Neuronal stem cell (in vitro differentiated cells): ENCODE results near the gene MICAL2.

Source experiments
- DNase-seq: peaks from one replicate; pipeline ENCODE4 v3.0.0-alpha.2; 2013; ENCODE audit warnings: low spot score
- H2AFZ ChIP-seq: one replicate; pipeline ENCODE4 v1.6.1; 2013; ENCODE audit warnings: mild to moderate bottlenecking, low read length, inconsistent platforms
- H2AK5ac ChIP-seq: 2 replicates; pipeline ENCODE4 v1.6.1; 2013; ENCODE audit warnings: low read depth, mild to moderate bottlenecking, inconsistent platforms, low read length, moderate library complexity, mixed read lengths
- H2BK120ac ChIP-seq: 2 replicates; pipeline ENCODE4 v1.6.1; 2013; ENCODE audit warnings: low read depth, mild to moderate bottlenecking, inconsistent platforms, low read length, moderate library complexity, mixed read lengths
- H2BK12ac ChIP-seq: one replicate; pipeline ENCODE4 v1.6.1; 2013; ENCODE audit warnings: low read length, inconsistent platforms
- H2BK15ac ChIP-seq: 2 replicates; pipeline ENCODE4 v1.6.1; 2013; ENCODE audit warnings: mild to moderate bottlenecking, low read length, inconsistent platforms, mixed read lengths
- H2BK5ac ChIP-seq: one replicate; pipeline ENCODE4 v1.6.1; 2013; ENCODE audit warnings: inconsistent platforms, mild to moderate bottlenecking, low read length, moderate library complexity
- H3K14ac ChIP-seq: one replicate; pipeline ENCODE4 v1.6.1; 2013; ENCODE audit warnings: low read length, inconsistent platforms
- H3K18ac ChIP-seq: 2 replicates; pipeline ENCODE4 v1.6.1; 2013; ENCODE audit warnings: low read length, inconsistent platforms
- H3K23ac ChIP-seq: 2 replicates; pipeline ENCODE4 v1.6.1; 2013; ENCODE audit warnings: low read depth, mild to moderate bottlenecking, mixed read lengths, low read length, inconsistent platforms; ENCODE audit not compliant: poor library complexity
- H3K27ac ChIP-seq: replicated peaks from 3 replicates; pipeline ENCODE4 v1.5.1; 2013; ENCODE audit warnings: low read length, inconsistent platforms
- H3K27me3 ChIP-seq, 3 experiments: 2 replicates each; pipeline ENCODE4 v1.6.1; 2013; ENCODE audit warnings: low read length in 3 of 3, mild to moderate bottlenecking in 2 of 3, inconsistent platforms in 1 of 3, low read depth in 1 of 3, mixed read lengths in 1 of 3, moderate library complexity in 1 of 3; ENCODE audit not compliant: control insufficient read depth in 3 of 3, insufficient read depth in 3 of 3
- H3K36me3 ChIP-seq, 2 donors: replicated peaks in 1 of 2; 2 replicates each; pipeline ENCODE4 v1.6.1; 2013; ENCODE audit warnings: low read length in 2 of 2; ENCODE audit not compliant: control insufficient read depth in 2 of 2, insufficient read depth in 2 of 2
- H3K4ac ChIP-seq: 2 replicates; pipeline ENCODE4 v1.6.1; 2013; ENCODE audit warnings: inconsistent platforms, mild to moderate bottlenecking, low read length, moderate library complexity
- H3K4me1 ChIP-seq, 2 donors: 1 replicate in 1 of 2; 2 replicates in 1 of 2; pipeline ENCODE4 v1.6.1; 2013; ENCODE audit warnings: low read length in 2 of 2, low read depth in 1 of 2; ENCODE audit not compliant: control insufficient read depth in 2 of 2, insufficient read depth in 1 of 2
- H3K4me2 ChIP-seq: one replicate; pipeline ENCODE4 v1.6.1; 2013; ENCODE audit warnings: mild to moderate bottlenecking, low read length, inconsistent platforms; ENCODE audit not compliant: insufficient read depth, poor library complexity, severe bottlenecking
- H3K4me3 ChIP-seq, 2 donors: 2 replicates each; pipeline ENCODE4 v1.5.1; 2013; ENCODE audit warnings: low read length in 2 of 2, mild to moderate bottlenecking in 2 of 2, inconsistent platforms in 1 of 2, moderate library complexity in 1 of 2
- H3K79me1 ChIP-seq: one replicate; pipeline ENCODE4 v1.6.1; 2013; ENCODE audit warnings: low read depth, mild to moderate bottlenecking, inconsistent platforms, low read length, moderate library complexity
- H3K9ac ChIP-seq: one replicate; pipeline ENCODE4 v1.6.1; 2013; ENCODE audit warnings: mild to moderate bottlenecking, low read depth, low read length, inconsistent platforms; ENCODE audit not compliant: poor library complexity
- H3K9me3 ChIP-seq, 2 donors: replicated peaks in 1 of 2; 2 replicates each; pipeline versions ENCODE3 to v1.6.1; 2013; ENCODE audit warnings: low read length in 2 of 2, mild to moderate bottlenecking in 2 of 2, inconsistent platforms in 1 of 2, low read depth in 1 of 2, mixed read lengths in 1 of 2, moderate library complexity in 1 of 2; ENCODE audit not compliant: control insufficient read depth in 2 of 2, insufficient read depth in 1 of 2
- H4K8ac ChIP-seq: one replicate; pipeline ENCODE4 v1.6.1; 2013; ENCODE audit warnings: low read depth, mild to moderate bottlenecking, inconsistent platforms, low read length, moderate library complexity
- H4K91ac ChIP-seq: one replicate; pipeline ENCODE4 v1.6.1; 2013; ENCODE audit warnings: low read length, low read depth, mild to moderate bottlenecking, inconsistent platforms; ENCODE audit not compliant: poor library complexity
- WGBS, 2 donors: extraction: QIAGEN DNeasy Blood & Tissue Kit; methylation state at CpG; one replicate each; pipeline ENCODE4 v1.1.7; 2013; ENCODE audit warnings: missing lambda C conversion rate in 2 of 2, mixed read lengths in 1 of 2; ENCODE audit not compliant: insufficient read length in 2 of 2, insufficient replicate concordance in 1 of 2; ENCODE audit errors: extremely low coverage in 2 of 2; 5-methylcytosine and 5-hydroxymethylcytosine counted together

The MICAL2 gene

GRCh38 chr11:12152321-12152720 lies 41.9 kb downstream of the MICAL2 start:
- Histone ChIP-seq H2BK5ac (no peak overlapping the region), H4K8ac (no peak overlapping the region), H3K79me1 (no peaks in the 10 kb centered on the region), H3K9me3 (no peaks in the 10 kb centered on the region), H2AFZ (no peak overlapping the region), H3K36me3 (no peaks in the 10 kb centered on the region), H3K27me3 (no peaks in the 10 kb centered on the region), H2BK15ac (no peak overlapping the region), H2BK120ac (no peak overlapping the region), H4K91ac (no peak overlapping the region), H3K14ac (no peak overlapping the region), H2AK5ac (no peak overlapping the region), H3K4ac (no peak overlapping the region), H3K27ac (no peak overlapping the region), H3K4me1 (no peaks in the 10 kb centered on the region), H3K4me3 (no peak overlapping the region), H3K9ac (no peak overlapping the region), H3K23ac (no peak overlapping the region), H3K4me2 (no peak overlapping the region), H3K18ac (no peak overlapping the region), H2BK12ac (no peak overlapping the region)
- no CpG with 5 or more reads among the region's 2 CpGs for WGBS, 2 donors
- DNase-seq = no peak

- Histone ChIP-seq H3K27ac (no peak overlapping the region), H2AK5ac (no peak overlapping the region), H2BK15ac (no peak overlapping the region), H3K79me1 (no peaks in the 10 kb centered on the region), H3K9me3 (no peaks in the 10 kb centered on the region), H2AFZ (no peak overlapping the region), H2BK5ac (no peak overlapping the region), H3K27me3 (no peaks in the 10 kb centered on the region), H3K14ac (no peak overlapping the region), H2BK120ac (no peak overlapping the region), H3K4me2 (no peak overlapping the region), H3K23ac (no peak overlapping the region), H3K4ac (no peak overlapping the region), H3K9ac (no peak overlapping the region), H2BK12ac (no peak overlapping the region), H3K4me1 (no peaks in the 10 kb centered on the region), H3K4me3 (no peak overlapping the region), H4K8ac (no peak overlapping the region), H4K91ac (no peak overlapping the region), H3K36me3 (no peaks in the 10 kb centered on the region), H3K18ac (no peak overlapping the region)
- WGBS, 2 donors = no CpG with 5 or more reads among the region's 6 CpGs
- DNase-seq = no peak
Observed at GRCh38 chr11:12154871-12155668, 44.7 kb downstream of the MICAL2 start.

GRCh38 chr11:12155696-12156095 lies 45.3 kb downstream of the MICAL2 start:
- Histone ChIP-seq H2BK12ac (no peak overlapping the region), H3K27ac (no peak overlapping the region), H2BK5ac (no peak overlapping the region), H3K14ac (no peak overlapping the region), H3K23ac (no peak overlapping the region), H4K8ac (no peak overlapping the region), H2BK15ac (no peak overlapping the region), H3K4me3 (no peak overlapping the region), H3K4me1 (no peaks in the 10 kb centered on the region), H3K9ac (no peak overlapping the region), H2AFZ (no peak overlapping the region), H3K36me3 (no peaks in the 10 kb centered on the region), H2BK120ac (no peak overlapping the region), H2AK5ac (no peak overlapping the region), H3K9me3 (no peaks in the 10 kb centered on the region), H4K91ac (no peak overlapping the region), H3K4me2 (no peak overlapping the region), H3K18ac (no peak overlapping the region), H3K4ac (no peak overlapping the region), H3K27me3 (no peaks in the 10 kb centered on the region), H3K79me1 (no peaks in the 10 kb centered on the region)
- no CpG with 5 or more reads among the region's 8 CpGs for WGBS, 2 donors
- no peak for DNase-seq

- Histone ChIP-seq H3K9ac (no peak overlapping the region), H3K4me1 (no peaks in the 10 kb centered on the region), H2BK120ac (no peak overlapping the region), H3K18ac (no peak overlapping the region), H2BK15ac (no peak overlapping the region), H2BK12ac (no peak overlapping the region), H3K23ac (no peak overlapping the region), H2AFZ (no peak overlapping the region), H2BK5ac (no peak overlapping the region), H3K4ac (no peak overlapping the region), H3K79me1 (no peaks in the 10 kb centered on the region), H3K27me3 (no peaks in the 10 kb centered on the region), H4K91ac (no peak overlapping the region), H4K8ac (no peak overlapping the region), H2AK5ac (no peak overlapping the region), H3K4me2 (no peak overlapping the region), H3K14ac (no peak overlapping the region), H3K4me3 (no peak overlapping the region), H3K9me3 (no peaks in the 10 kb centered on the region), H3K36me3 (no peaks in the 10 kb centered on the region), H3K27ac (no peak overlapping the region)
- no peak for DNase-seq
- no CpG with 5 or more reads among the region's 7 CpGs for WGBS, 2 donors
Observed at GRCh38 chr11:12156301-12157140, 46.1 kb downstream of the MICAL2 start.
